LNCAP (cell line): Measurements from ENCODE around the gene DMD.

ENCODE experiments used
- TF ChIP-seq, protein P1 (sequence below): fragments of 450-650 bp; IDR thresholded peaks from 2 replicates; pipeline ENCODE4 v1.5.1; 2017; ENCODE audit warnings: mild to moderate bottlenecking

DMD gene

GRCh38 chrX:31717474-31717873 is 1493.9 kb downstream of the DMD start:
- TF ChIP-seq, protein P1, sequence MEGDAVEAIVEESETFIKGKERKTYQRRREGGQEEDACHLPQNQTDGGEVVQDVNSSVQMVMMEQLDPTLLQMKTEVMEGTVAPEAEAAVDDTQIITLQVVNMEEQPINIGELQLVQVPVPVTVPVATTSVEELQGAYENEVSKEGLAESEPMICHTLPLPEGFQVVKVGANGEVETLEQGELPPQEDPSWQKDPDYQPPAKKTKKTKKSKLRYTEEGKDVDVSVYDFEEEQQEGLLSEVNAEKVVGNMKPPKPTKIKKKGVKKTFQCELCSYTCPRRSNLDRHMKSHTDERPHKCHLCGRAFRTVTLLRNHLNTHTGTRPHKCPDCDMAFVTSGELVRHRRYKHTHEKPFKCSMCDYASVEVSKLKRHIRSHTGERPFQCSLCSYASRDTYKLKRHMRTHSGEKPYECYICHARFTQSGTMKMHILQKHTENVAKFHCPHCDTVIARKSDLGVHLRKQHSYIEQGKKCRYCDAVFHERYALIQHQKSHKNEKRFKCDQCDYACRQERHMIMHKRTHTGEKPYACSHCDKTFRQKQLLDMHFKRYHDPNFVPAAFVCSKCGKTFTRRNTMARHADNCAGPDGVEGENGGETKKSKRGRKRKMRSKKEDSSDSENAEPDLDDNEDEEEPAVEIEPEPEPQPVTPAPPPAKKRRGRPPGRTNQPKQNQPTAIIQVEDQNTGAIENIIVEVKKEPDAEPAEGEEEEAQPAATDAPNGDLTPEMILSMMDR: no peak

GRCh38 chrX:31715675-31716074 is 1495.7 kb downstream of the DMD start:
- TF ChIP-seq, protein P1: no peak

DNA sequence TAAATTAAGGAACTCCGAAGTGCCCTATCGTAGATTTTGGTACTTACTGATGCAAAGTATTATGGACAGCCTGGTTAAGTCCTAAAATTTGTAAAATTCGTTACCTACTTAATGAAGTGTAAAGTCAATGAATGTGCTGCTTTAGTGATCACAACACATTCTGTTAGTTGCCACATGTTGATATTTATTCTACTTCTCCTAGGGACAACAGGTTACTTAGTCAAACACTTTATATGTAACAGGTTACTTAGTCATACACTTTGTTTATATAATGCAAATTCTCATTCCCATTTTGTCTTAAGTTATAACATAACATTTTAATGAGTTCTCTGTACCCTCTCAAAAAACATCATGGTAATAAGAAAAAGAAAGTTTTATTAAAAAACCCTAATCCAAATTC is 1496.6 kb downstream of the DMD start:
- TF ChIP-seq, protein P1: no peak

DNA sequence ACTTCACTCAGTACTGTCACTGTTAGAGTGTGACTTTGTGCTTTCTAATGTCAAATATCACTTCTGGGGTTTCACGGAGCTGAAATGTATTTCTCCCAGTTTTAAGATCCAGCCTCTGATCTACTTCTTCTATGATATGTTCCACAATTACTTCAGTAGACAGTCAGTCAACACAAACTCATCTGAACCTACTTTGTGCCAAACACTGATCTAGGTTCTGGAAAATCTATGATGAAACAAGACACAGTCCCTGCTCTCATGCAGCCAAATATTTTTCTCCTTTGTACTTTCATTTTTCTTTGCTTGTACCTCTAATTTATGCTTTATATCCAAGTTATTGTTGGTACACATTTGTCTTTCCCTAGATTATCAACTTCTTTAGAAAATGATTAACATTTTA is 1498.2 kb downstream of the DMD start:
- TF ChIP-seq, protein P1: no peak

GRCh38 chrX:31711166-31711565 is 1500.2 kb downstream of the DMD start:
- TF ChIP-seq, protein P1: no peak

DNA sequence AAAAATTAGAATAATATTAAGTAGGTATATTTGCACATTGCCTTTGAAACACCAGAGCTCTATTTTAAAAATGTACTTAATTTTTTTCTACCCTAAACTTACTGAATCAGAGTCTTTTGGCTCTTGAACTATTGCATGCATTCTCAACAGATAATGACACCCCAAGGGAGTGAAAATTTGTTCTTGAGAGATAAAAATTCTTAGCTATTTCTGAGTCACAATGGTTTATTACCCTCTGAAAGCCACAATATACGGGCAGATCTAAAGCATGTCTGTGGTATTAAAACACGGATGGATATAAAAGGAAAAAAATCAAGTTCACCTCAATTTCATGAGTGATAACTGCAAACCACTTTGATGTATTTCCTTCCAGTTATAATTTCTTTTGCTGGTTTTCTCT is 1503.2 kb downstream of the DMD start:
- TF ChIP-seq, protein P1: no peak

DNA sequence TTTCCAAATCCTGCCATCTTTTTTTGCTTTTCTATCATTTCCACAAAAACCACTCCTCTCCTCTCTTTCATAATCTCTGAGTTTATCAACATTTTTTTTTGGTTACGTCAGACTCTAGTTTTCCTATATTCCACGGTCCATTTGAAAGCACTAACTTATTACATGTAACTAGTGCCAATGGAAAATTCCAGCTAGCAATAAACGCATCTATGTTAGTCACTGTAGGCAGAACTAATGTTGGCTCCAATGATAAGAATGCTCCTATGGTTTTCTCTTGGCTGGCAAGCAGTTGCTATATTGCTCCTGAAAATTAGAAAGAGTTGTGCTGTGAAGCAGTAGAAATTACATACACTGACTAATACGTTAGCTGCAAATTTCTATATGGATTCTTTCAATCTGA is 1504.9 kb downstream of the DMD start:
- TF ChIP-seq, protein P1: no peak

DNA sequence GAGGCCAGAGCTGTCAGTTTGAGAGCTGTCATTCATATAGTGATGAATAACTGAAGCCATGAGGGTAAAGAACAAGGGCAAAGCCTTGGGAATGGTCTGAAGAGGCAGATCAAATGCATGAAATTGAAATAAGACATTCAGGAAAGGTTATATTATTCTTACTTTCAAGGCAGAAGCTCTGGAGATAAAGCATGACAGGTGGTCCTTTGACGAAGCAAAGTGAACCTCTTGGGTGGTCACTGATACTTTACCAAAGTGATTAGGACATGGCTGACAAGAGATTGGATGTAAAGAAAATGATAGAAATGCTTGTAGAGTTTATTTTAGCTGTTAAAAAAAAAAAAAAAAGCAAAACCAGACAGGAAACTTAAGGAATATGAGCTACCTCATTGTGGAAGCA is 1505.5 kb downstream of the DMD start:
- TF ChIP-seq, protein P1: no peak
